IMR-90 (cell line): ENCODE measurements around the gene NKIRAS1. TPM values are rescaled to one million over a fixed set of nuclear protein-coding genes. Genes with fewer than 3 reads are reported as not detected.

Experiments
- ATAC-seq: fragments of 200-7000 bp; cut with Tn5 transposase; 2 replicates; pipeline ENCODE4 v1.9.1; 2020; ENCODE audit warnings: low read depth, mild to moderate bottlenecking, moderate library complexity
- BruUV-seq: library from RNA; stranded (reverse); fragments of 400-500 nt; replicated peaks from 2 replicates; lab custom pipeline; 2021; lab: Mats Ljungman, UMichigan
- CTCF ChIA-PET: fragments of 300-600 bp; formaldehyde crosslinking; extraction: SDS; loops from one replicate; lab custom pipeline; 2021; ENCODE audit warnings: antibody characterized with exemption; lab: Yijun Ruan, JAX
- POLR2A ChIA-PET: fragments of 300-600 bp; sonication (Branson Sonifier 250); formaldehyde crosslinking; loops from one replicate; lab custom pipeline; 2022; ENCODE audit warnings: antibody characterized with exemption; ENCODE audit not compliant: unreplicated experiment; lab: Charles Lee
- DNase-seq: peaks from one replicate; pipeline ENCODE4 v3.0.0; 2013
- H2AFZ ChIP-seq: replicated peaks from 2 replicates; pipeline ENCODE3; 2013; ENCODE audit warnings: low read length, mild to moderate bottlenecking; ENCODE audit not compliant: poor library complexity
- H2AK5ac ChIP-seq: 2 replicates; pipeline ENCODE4 v1.6.1; 2013; ENCODE audit warnings: low read depth, low read length, inconsistent platforms
- H2AK9ac ChIP-seq: replicated peaks from 2 replicates; pipeline ENCODE3; 2013; ENCODE audit warnings: mild to moderate bottlenecking, low read depth, low read length, moderate library complexity; ENCODE audit not compliant: poor library complexity
- H2BK120ac ChIP-seq: 2 replicates; pipeline ENCODE4 v1.6.1; 2013; ENCODE audit warnings: low read depth, low read length, inconsistent platforms
- H2BK15ac ChIP-seq: 3 replicates; pipeline ENCODE4 v1.6.1; 2013; ENCODE audit warnings: low read depth, low read length, inconsistent platforms
- H2BK20ac ChIP-seq: 2 replicates; pipeline ENCODE4 v1.6.1; 2013; ENCODE audit warnings: low read depth, mild to moderate bottlenecking, inconsistent platforms, low read length, moderate library complexity
- H2BK5ac ChIP-seq: 2 replicates; pipeline ENCODE4 v1.6.1; 2013; ENCODE audit warnings: mild to moderate bottlenecking, low read depth, low read length, inconsistent platforms; ENCODE audit not compliant: poor library complexity, severe bottlenecking
- H3K14ac ChIP-seq: replicated peaks from 2 replicates; pipeline ENCODE4 v1.6.1; 2013; ENCODE audit warnings: low read depth, low read length, inconsistent platforms
- H3K18ac ChIP-seq: 2 replicates; pipeline ENCODE4 v1.6.1; 2013; ENCODE audit warnings: low read depth, low read length, control low read depth
- H3K23ac ChIP-seq: 2 replicates; pipeline ENCODE4 v1.6.1; 2013; ENCODE audit warnings: low read depth, low read length, inconsistent platforms
- H3K27ac ChIP-seq: 2 replicates; pipeline ENCODE4 v1.5.1; 2013; ENCODE audit warnings: mild to moderate bottlenecking, control low read depth, low read length; ENCODE audit not compliant: insufficient read depth
- H3K27me3 ChIP-seq: 2 replicates; pipeline ENCODE4 v1.6.1; 2013; ENCODE audit warnings: low read length; ENCODE audit not compliant: control insufficient read depth, insufficient read depth
- H3K36me3 ChIP-seq: 2 replicates; pipeline ENCODE4 v1.6.1; 2013; ENCODE audit warnings: low read length, mixed read lengths; ENCODE audit not compliant: control insufficient read depth, insufficient read depth
- H3K4ac ChIP-seq: 2 replicates; pipeline ENCODE4 v1.6.1; 2013; ENCODE audit warnings: low read depth, low read length, inconsistent platforms
- H3K4me1 ChIP-seq: 2 replicates; pipeline ENCODE4 v1.6.1; 2013; ENCODE audit warnings: low read length, mixed read lengths; ENCODE audit not compliant: control insufficient read depth, insufficient read depth
- H3K4me2 ChIP-seq: 2 replicates; pipeline ENCODE4 v1.6.1; 2013; ENCODE audit warnings: low read depth, mild to moderate bottlenecking, control low read depth, low read length, moderate library complexity
- H3K4me3 ChIP-seq: 2 replicates; pipeline ENCODE4 v1.5.1; 2013; ENCODE audit warnings: low read depth, mild to moderate bottlenecking, control low read depth, low read length, moderate library complexity; ENCODE audit not compliant: insufficient read depth
- H3K56ac ChIP-seq: 2 replicates; pipeline ENCODE4 v1.6.1; 2013; ENCODE audit warnings: low read length, inconsistent platforms; ENCODE audit not compliant: insufficient read depth; ENCODE audit errors: extremely low read depth
- H3K79me1 ChIP-seq, 2 experiments: 2 replicates each; pipeline ENCODE4 v1.6.1; 2013; ENCODE audit warnings: low read length in 2 of 2, inconsistent platforms in 1 of 2, low read depth in 1 of 2
- H3K9ac ChIP-seq: 2 replicates; pipeline ENCODE4 v1.6.1; 2013; ENCODE audit warnings: low read depth, low read length, control low read depth
- H3K9me1 ChIP-seq: 2 replicates; pipeline ENCODE4 v1.6.1; 2013; ENCODE audit warnings: low read length, inconsistent platforms; ENCODE audit not compliant: insufficient read depth
- H3K9me3 ChIP-seq: 2 replicates; pipeline ENCODE4 v1.6.1; 2013; ENCODE audit warnings: low read length; ENCODE audit not compliant: control insufficient read depth, insufficient read depth
- H4K20me1 ChIP-seq: 2 replicates; pipeline ENCODE4 v1.6.1; 2013; ENCODE audit warnings: low read length, inconsistent platforms; ENCODE audit not compliant: insufficient read depth
- H4K5ac ChIP-seq: 2 replicates; pipeline ENCODE4 v1.6.1; 2013; ENCODE audit warnings: mild to moderate bottlenecking, low read depth, low read length, control low read depth
- H4K8ac ChIP-seq, 2 experiments: 2 replicates each; pipeline ENCODE4 v1.6.1; 2013; ENCODE audit warnings: low read depth in 2 of 2, low read length in 2 of 2, control low read depth in 1 of 2, inconsistent platforms in 1 of 2
- H4K91ac ChIP-seq: 2 replicates; pipeline ENCODE4 v1.6.1; 2013; ENCODE audit warnings: low read depth, low read length, inconsistent platforms; ENCODE audit not compliant: insufficient read depth
- CHD1 ChIP-seq: IDR thresholded peaks from 2 replicates; pipeline ENCODE4 v1.6.1; 2012; ENCODE audit warnings: low read depth, low read length, improper control_type of control experiment
- RAD21 ChIP-seq: IDR thresholded peaks from 2 replicates; pipeline ENCODE4 v1.6.1; 2012; ENCODE audit warnings: low read length, improper control_type of control experiment
- RCOR1 ChIP-seq: IDR thresholded peaks from 2 replicates; pipeline ENCODE4 v1.6.1; 2012; ENCODE audit warnings: mild to moderate bottlenecking, low read length, improper control_type of control experiment; ENCODE audit not compliant: insufficient replicate concordance
- RFX5 ChIP-seq: IDR thresholded peaks from 2 replicates; pipeline ENCODE4 v1.8.0; 2012; ENCODE audit warnings: low read depth, mild to moderate bottlenecking, low read length, moderate library complexity
- WGBS, 2 experiments: methylation state at CpG; one replicate each; pipeline versions ENCODE4 v1.1.5 to v1.1.7; 2013; ENCODE audit warnings: missing lambda C conversion rate in 2 of 2; ENCODE audit not compliant: insufficient read length in 1 of 2; ENCODE audit errors: extremely low coverage in 2 of 2; 5-methylcytosine and 5-hydroxymethylcytosine counted together
- dilution Hi-C: fragments of 300-500 bp; cut with HindIII; formaldehyde crosslinking; loops from one replicate; pipeline ENCODE4 v1.14.3; 2018; ENCODE audit warnings: low sequenced_read_pairs; ENCODE audit not compliant: unreplicated experiment
- in situ Hi-C: fragments of 300-500 bp; cut with MboI; formaldehyde crosslinking; loops from 3 replicates; pipeline ENCODE4 v1.14.3; 2019; ENCODE audit warnings: low sequenced_read_pairs, inconsistent platforms, mixed read lengths
- intact Hi-C: fragments of 100-400 bp; cut with micrococcal nuclease; formaldehyde crosslinking; loops from 2 replicates; pipeline ENCODE4 v1.10.0; 2022
- polyA plus RNA-seq, 3 experiments: library from polyadenylated mRNA; depleted of rRNA; stranded (reverse); fragments of >200 nt; gene quantifications; 2 replicates each; pipeline ENCODE4 v1.2.3, GENCODE V29; 2012; ENCODE audit warnings: low replicate concordance in 1 of 3
- total RNA-seq: library from RNA; depleted of rRNA; stranded (reverse); fragments of >200 nt; gene quantifications from 2 replicates; pipeline ENCODE4 v1.2.3, GENCODE V29; 2012

NKIRAS1 gene
- total and polyA plus RNA-seq, 2 of the 4 experiments (the other 2 are of a cell fraction): 6.1 to 6.8 TPM

GRCh38 chr3:23861689-23862088, 55.1 kb downstream of the NKIRAS1 start:
- no peaks in the 10 kb centered on the region for H3K27me3 ChIP-seq
- no peak overlapping the region for H2BK120ac ChIP-seq
- intact Hi-C loops (no loop called here), dilution Hi-C loops (no loop called here), in situ Hi-C loops (no loop called here)
- no peak overlapping the region for H3K23ac ChIP-seq
- ChIA-PET POLR2A (no interaction called here), CTCF (no interaction called here)
- no peaks in the 10 kb centered on the region for H3K9me3 ChIP-seq
- no peak overlapping the region for H3K14ac ChIP-seq
- no peak overlapping the region for H2AK9ac ChIP-seq
- H3K9me1 ChIP-seq: peaks cover 29% of the 10 kb centered on the region
- H4K20me1 ChIP-seq: peaks cover 76% of the 10 kb centered on the region
- H4K5ac ChIP-seq: no peak overlapping the region
- no peak overlapping the region for H2BK15ac ChIP-seq
- no peak overlapping the region for H3K4me3 ChIP-seq
- DNase-seq (no peak), ATAC-seq (no peak)
- no peak overlapping the region for H2AFZ ChIP-seq
- H2BK5ac ChIP-seq: no peak overlapping the region
- H4K91ac ChIP-seq: no peak overlapping the region
- H3K9ac ChIP-seq: no peak overlapping the region
- no peak overlapping the region for H2BK20ac ChIP-seq
- H3K36me3 ChIP-seq: peaks cover 3% of the 10 kb centered on the region; the same call in 1 of the 2 replicates
- H3K4me2 ChIP-seq: no peak overlapping the region
- H2AK5ac ChIP-seq: no peak overlapping the region
- TF ChIP-seq RAD21 (no peak), RFX5 (no peak), CHD1 (no peak), RCOR1 (no peak)
- no peak overlapping the region for H3K56ac ChIP-seq
- peaks cover 30 to 78% of the 10 kb centered on the region in 2 experiments for H3K79me1 ChIP-seq
- no TSS peak for BruUV-seq
- no peak overlapping the region for H3K27ac ChIP-seq
- no peak overlapping the region for H3K4ac ChIP-seq
- no peak overlapping the region for H4K8ac ChIP-seq
- peaks cover 23% of the 10 kb centered on the region for H3K4me1 ChIP-seq
- WGBS, 2 experiments: no CpG with 5 or more reads among the region's 9 CpGs
- no peak overlapping the region for H3K18ac ChIP-seq
